OCI-LY3 (cell line): ENCODE measurements around the gene PPP6R3.

Experiments
- EZH2phosphoT487 ChIP-seq: fragments of 200-600 bp; shearing (Covaris generic); IDR thresholded peaks from 2 replicates; pipeline ENCODE4 v1.6.1; 2018; ENCODE audit warnings: antibody characterized with exemption, mixed run types, low read depth
- TF ChIP-seq, protein P1 (sequence below): fragments of 200-600, 300-600 bp; sonication (generic); IDR thresholded peaks from 2 replicates; pipeline ENCODE4 v1.5.1; 2014; ENCODE audit warnings: antibody characterized with exemption, low read length, low read depth

DNA sequence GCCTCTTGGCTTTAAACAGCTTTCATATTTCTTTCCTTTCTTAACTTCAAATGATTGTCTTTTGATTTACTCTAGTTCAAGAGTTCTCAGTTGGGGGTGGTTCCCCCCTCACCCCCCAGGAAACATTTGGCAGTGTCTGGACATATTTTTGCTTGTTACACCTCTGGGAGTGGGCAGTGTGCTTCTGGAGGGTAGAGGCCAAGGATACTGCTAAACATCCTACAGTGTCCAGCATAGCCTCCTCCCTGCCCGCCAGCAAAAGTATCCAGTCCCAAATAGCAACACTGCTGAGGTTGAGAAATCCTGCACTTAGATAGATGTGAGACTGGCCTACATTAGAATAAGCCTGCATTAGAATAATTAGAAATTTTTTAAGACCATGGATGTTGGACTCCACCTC lies 3.2 kb downstream of the PPP6R3 start:
- TF ChIP-seq, protein P1, sequence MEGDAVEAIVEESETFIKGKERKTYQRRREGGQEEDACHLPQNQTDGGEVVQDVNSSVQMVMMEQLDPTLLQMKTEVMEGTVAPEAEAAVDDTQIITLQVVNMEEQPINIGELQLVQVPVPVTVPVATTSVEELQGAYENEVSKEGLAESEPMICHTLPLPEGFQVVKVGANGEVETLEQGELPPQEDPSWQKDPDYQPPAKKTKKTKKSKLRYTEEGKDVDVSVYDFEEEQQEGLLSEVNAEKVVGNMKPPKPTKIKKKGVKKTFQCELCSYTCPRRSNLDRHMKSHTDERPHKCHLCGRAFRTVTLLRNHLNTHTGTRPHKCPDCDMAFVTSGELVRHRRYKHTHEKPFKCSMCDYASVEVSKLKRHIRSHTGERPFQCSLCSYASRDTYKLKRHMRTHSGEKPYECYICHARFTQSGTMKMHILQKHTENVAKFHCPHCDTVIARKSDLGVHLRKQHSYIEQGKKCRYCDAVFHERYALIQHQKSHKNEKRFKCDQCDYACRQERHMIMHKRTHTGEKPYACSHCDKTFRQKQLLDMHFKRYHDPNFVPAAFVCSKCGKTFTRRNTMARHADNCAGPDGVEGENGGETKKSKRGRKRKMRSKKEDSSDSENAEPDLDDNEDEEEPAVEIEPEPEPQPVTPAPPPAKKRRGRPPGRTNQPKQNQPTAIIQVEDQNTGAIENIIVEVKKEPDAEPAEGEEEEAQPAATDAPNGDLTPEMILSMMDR: no peak
- TF ChIP-seq EZH2phosphoT487: no peak
